Measurements from ENCODE around the gene RNASE8. TPM values are rescaled to one million over a fixed set of nuclear protein-coding genes. Genes with fewer than 3 reads are reported as not detected.
"Not testable (repeated sequence)": the region's sequence is repeated elsewhere in the genome, so short reads cannot be mapped to it uniquely, and the experiment has no call there.

RNASE8 gene
- polyA plus RNA-seq, 10 donors, result not detected

- no peak for DNase-seq
Observed at GRCh38 chr14:21029917-21030316, 27.7 kb upstream of the RNASE8 start, which contains the start of gene TPPP2. Gene TPPP2, plus strand, starts transcription at chr14:21030217. Its CDS starts 365 bp downstream, at chr14:21030582.

- no peak for DNase-seq
Observed at GRCh38 chr14:21030531-21030930, 27.1 kb upstream of the RNASE8 start.

- no peak for DNase-seq
Observed at GRCh38 chr14:21032326-21033132, 25.1 kb upstream of the RNASE8 start.

- DNase-seq, result no peak
Observed at GRCh38 chr14:21033133-21033698, 24.4 kb upstream of the RNASE8 start.

GRCh38 chr14:21034707-21035106, 22.9 kb upstream of the RNASE8 start, which contains the start of gene RNASE13:
Gene RNASE13, minus strand, starts transcription at chr14:21034807. Its CDS starts 519 bp downstream, at chr14:21034288.
- DNase-seq, result no peak

GRCh38 chr14:21036751-21037150, 20.9 kb upstream of the RNASE8 start:
- no peak for DNase-seq

GRCh38 chr14:21037156-21037555, 20.5 kb upstream of the RNASE8 start:
- no peak for DNase-seq

GRCh38 chr14:21038441-21039422, 18.9 kb upstream of the RNASE8 start:
- peak; percentile 89 to 96 (median 92) for DNase-seq

- DNase-seq, result peak; percentile 74 to 90 (median 76)
Observed at GRCh38 chr14:21039585-21040369, 17.8 kb upstream of the RNASE8 start.

- no peak for DNase-seq
Observed at GRCh38 chr14:21040370-21040925, 17.2 kb upstream of the RNASE8 start.

- not testable (repeated sequence) for DNase-seq
Observed at GRCh38 chr14:21040941-21041340, 16.7 kb upstream of the RNASE8 start.

- no peak for DNase-seq
Observed at GRCh38 chr14:21041676-21042433, 15.8 kb upstream of the RNASE8 start, which contains the start of gene RNASE7. Gene RNASE7, plus strand, starts transcription at chr14:21042362. Its CDS starts 631 bp downstream, at chr14:21042993.

GRCh38 chr14:21042918-21043317, 14.7 kb upstream of the RNASE8 start:
- no peak for DNase-seq

- DNase-seq, result no peak
Observed at GRCh38 chr14:21043387-21043973, 14.1 kb upstream of the RNASE8 start.

GRCh38 chr14:21043974-21044618, 13.5 kb upstream of the RNASE8 start:
- DNase-seq, result no peak

- no peak for DNase-seq
Observed at GRCh38 chr14:21047378-21047781, 10.2 kb upstream of the RNASE8 start.

- DNase-seq, result no peak
Observed at GRCh38 chr14:21048638-21049037, 9.0 kb upstream of the RNASE8 start.

- DNase-seq, result no peak
Observed at GRCh38 chr14:21049271-21049673, 8.3 kb upstream of the RNASE8 start.

GRCh38 chr14:21050597-21050996, 7.0 kb upstream of the RNASE8 start:
- DNase-seq, result no peak
